OCI-LY3 (cell line): ENCODE results near the gene MED12L.

Source experiments
- CTCF ChIP-seq: fragments of 200-600, 300-600 bp; sonication (generic); IDR thresholded peaks from 2 replicates; pipeline ENCODE4 v1.5.1; 2014; ENCODE audit warnings: antibody characterized with exemption, low read length, low read depth
- EZH2phosphoT487 ChIP-seq: fragments of 200-600 bp; shearing (Covaris generic); IDR thresholded peaks from 2 replicates; pipeline ENCODE4 v1.6.1; 2018; ENCODE audit warnings: antibody characterized with exemption, mixed run types, low read depth

- TF ChIP-seq CTCF (no peak), EZH2phosphoT487 (no peak)
These were observed 299.3 kb downstream of the MED12L start, which contains the start of gene P2RY12 for GRCh38 chr3:151384741-151385174.
